ENCODE results near the gene RCAN3.

DNA sequence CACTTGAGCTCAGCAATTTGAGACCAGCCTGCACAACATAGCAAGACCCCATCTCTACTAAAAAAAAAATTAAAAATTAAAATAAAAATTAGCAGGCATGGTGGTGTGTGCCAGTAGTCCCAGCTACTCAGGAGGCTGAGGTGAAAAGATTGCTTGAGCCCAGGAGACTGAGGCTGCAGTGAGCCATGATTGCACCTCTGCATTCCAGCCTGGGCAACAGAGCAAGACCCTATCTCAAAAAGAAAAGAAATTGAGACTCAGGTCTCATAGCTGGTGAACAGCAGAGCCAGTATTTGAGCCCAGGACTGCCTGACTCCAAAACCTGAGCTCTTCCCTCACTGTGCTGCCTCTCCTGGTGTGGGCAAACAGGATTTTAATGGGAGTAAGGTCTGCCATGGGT is 28.4 kb upstream of the RCAN3 start:
- no peak for TF ChIP-seq GATA2 (IDR thresholded peaks at IDR 0.05; ENCODE audit: low read depth, low read length)
- no peak for TF ChIP-seq GATA3 (IDR thresholded peaks at IDR 0.05; ENCODE audit: low read depth, low read length)
